Measurements from ENCODE around the gene ZNF865. TPM values are rescaled to one million over a fixed set of nuclear protein-coding genes. Genes with fewer than 3 reads are reported as not detected.

Gene ZNF865
- total RNA-seq, 1 donor from 2014 or later = 18.4 TPM

DNA sequence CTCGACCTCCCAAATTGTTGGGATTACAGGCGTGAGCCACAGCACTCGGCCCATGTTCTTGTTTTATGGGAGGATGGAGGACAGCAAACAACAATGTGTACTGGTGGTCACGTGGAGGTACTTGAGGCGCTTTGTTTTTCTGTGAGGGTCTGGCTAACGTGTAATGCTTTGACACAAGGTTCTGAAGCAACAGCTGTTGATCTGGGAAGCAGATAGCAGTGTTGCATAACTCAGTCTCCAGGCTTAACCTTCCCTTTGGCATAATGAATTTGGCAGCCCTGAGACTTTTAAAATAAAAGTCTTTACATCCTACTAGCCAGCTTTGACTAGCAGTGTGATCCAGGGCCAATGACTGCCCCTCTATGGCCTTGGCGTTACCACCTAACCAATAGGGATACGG lies 28.4 kb downstream of the ZNF865 start:
- no peak for ATAC-seq
- Histone ChIP-seq H3K4me3 (no peak overlapping the region), H3K36me3 (no peaks in the 10 kb centered on the region), H3K27ac (peak overlapping the region; percentile 100), H3K27me3 (no peaks in the 10 kb centered on the region), H3K4me1 (peaks cover 39% of the 10 kb centered on the region), H3K9me3 (no peaks in the 10 kb centered on the region)
- TF ChIP-seq, protein P1, sequence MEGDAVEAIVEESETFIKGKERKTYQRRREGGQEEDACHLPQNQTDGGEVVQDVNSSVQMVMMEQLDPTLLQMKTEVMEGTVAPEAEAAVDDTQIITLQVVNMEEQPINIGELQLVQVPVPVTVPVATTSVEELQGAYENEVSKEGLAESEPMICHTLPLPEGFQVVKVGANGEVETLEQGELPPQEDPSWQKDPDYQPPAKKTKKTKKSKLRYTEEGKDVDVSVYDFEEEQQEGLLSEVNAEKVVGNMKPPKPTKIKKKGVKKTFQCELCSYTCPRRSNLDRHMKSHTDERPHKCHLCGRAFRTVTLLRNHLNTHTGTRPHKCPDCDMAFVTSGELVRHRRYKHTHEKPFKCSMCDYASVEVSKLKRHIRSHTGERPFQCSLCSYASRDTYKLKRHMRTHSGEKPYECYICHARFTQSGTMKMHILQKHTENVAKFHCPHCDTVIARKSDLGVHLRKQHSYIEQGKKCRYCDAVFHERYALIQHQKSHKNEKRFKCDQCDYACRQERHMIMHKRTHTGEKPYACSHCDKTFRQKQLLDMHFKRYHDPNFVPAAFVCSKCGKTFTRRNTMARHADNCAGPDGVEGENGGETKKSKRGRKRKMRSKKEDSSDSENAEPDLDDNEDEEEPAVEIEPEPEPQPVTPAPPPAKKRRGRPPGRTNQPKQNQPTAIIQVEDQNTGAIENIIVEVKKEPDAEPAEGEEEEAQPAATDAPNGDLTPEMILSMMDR (IDR thresholded peaks at IDR 0.05) = no peak
- DNase-seq = no peak
- intact Hi-C loops (cut with DNase I) = no loop called here

DNA sequence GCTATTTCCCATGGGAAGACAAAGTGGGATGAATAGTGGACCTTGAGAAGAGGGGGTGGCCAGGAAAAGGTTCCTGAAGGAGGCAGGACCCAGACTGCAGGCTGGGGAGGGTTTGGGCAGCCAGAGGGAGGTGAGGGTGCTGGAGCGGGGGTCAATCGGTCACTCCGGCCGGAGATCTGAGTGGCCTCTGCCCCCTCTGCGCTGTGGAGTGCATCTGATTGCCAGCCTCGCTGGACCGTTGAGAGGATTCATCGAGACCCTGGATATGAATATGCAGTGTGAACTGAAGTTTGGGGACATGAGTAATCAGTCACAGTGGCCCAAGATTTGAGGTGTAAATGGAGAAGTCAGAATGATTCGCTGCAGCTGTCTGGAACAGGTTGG lies 29.9 kb downstream of the ZNF865 start:
- ATAC-seq (no peak), DNase-seq (peak; percentile 64)
- H3K4me3 ChIP-seq = peak overlapping the region; percentile 94
- no peaks in the 10 kb centered on the region for H3K9me3 ChIP-seq
- peak overlapping the region; percentile 100 for H3K27ac ChIP-seq
- H3K36me3 ChIP-seq = no peaks in the 10 kb centered on the region
- H3K4me1 ChIP-seq = peaks cover 54% of the 10 kb centered on the region
- intact Hi-C loops (cut with DNase I) = no loop called here
- no peaks in the 10 kb centered on the region for H3K27me3 ChIP-seq
- TF ChIP-seq, protein P1 (IDR thresholded peaks at IDR 0.05) = no peak

DNA sequence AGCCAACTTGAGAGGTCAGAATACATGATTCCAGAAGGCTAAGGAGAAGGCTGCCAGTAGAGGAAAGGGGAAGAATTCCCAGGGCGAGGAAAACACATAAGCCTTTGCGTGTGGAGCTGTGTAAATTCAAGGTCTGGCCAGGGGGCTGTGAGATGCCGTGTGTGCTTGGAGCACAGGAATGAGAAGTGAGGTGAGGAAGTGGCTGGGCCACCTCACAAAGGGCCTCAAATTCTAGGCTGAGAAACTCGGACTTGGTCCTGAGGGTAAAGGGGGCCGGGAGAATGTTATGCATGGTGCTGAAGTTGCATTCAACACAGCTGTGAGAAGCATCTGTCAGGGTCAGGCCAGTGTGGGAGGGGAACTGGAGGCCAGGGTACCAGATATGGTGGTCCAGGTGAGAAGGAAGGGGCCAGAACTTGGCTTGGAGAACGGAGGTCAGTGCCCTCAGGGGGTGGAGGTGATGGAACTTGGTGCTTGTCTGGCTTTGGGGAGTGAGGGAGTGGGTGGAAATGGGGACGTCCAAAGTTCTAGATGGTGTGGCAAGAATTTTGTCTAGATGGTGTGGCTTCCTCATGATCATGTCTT lies 30.5 kb downstream of the ZNF865 start:
- TF ChIP-seq, protein P1 (IDR thresholded peaks at IDR 0.05) = no peak
- no peaks in the 10 kb centered on the region for H3K9me3 ChIP-seq
- H3K4me1 ChIP-seq = peaks cover 57% of the 10 kb centered on the region
- ATAC-seq = no peak
- no peak for DNase-seq
- H3K27me3 ChIP-seq = no peaks in the 10 kb centered on the region
- intact Hi-C loops (cut with DNase I) = no loop called here
- peak overlapping the region; percentile 94 for H3K4me3 ChIP-seq
- H3K36me3 ChIP-seq = no peaks in the 10 kb centered on the region
- H3K27ac ChIP-seq = peak overlapping the region; percentile 100

DNA sequence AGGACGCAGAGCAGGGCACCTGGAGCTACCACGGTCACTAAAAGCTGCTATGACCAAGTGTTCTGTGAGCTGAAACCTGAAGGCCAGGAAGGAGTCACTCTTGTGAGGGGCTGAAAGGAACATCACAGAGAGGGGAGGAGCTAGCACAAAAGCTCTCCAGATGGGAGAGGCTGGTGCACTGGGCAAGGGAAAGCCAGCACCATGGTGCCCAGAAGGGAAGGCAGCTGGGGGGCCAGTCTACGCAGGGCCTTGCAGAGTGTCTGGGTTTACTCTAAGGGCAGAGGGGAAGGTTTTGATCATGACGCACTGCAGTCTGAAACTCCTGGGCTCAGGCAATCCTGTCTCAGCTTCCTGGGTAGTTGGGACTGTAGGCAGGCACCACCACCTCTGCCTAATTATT lies 31.3 kb downstream of the ZNF865 start:
- intact Hi-C loops (cut with DNase I) = no loop called here
- no peak for DNase-seq
- no peak for ATAC-seq
- Histone ChIP-seq H3K36me3 (no peaks in the 10 kb centered on the region), H3K9me3 (no peaks in the 10 kb centered on the region), H3K4me1 (peaks cover 54% of the 10 kb centered on the region), H3K27me3 (no peaks in the 10 kb centered on the region), H3K4me3 (peak overlapping the region; percentile 94), H3K27ac (no peak overlapping the region)
- TF ChIP-seq, protein P1 (IDR thresholded peaks at IDR 0.05) = no peak

DNA sequence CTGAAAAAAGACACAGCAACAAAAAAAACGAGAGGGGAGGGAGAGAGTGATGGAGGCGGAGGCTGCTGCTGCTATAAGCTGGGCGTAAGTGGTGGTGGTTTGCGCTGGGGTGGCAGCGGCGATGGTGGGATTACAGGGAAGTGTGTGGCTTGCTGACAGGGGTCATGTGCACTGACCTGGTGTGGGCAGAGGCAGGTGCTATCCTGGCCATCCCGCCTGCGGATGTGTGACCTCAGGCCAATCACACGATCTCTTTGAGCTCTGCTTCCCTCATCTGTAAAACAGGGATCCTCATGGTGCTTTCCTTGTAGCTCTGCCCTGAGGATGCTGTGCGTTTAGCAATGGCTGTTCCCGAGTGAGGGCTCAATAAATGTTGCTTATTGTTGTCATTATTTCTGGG lies 32.1 kb downstream of the ZNF865 start:
- no peaks in the 10 kb centered on the region for H3K36me3 ChIP-seq
- TF ChIP-seq, protein P1 (IDR thresholded peaks at IDR 0.05) = no peak
- H3K27ac ChIP-seq = no peak overlapping the region
- H3K9me3 ChIP-seq = no peaks in the 10 kb centered on the region
- no peak for ATAC-seq
- H3K4me3 ChIP-seq = no peak overlapping the region
- no peak for DNase-seq
- H3K27me3 ChIP-seq = no peaks in the 10 kb centered on the region
- intact Hi-C loops (cut with DNase I) = no loop called here
- H3K4me1 ChIP-seq = peaks cover 57% of the 10 kb centered on the region

DNA sequence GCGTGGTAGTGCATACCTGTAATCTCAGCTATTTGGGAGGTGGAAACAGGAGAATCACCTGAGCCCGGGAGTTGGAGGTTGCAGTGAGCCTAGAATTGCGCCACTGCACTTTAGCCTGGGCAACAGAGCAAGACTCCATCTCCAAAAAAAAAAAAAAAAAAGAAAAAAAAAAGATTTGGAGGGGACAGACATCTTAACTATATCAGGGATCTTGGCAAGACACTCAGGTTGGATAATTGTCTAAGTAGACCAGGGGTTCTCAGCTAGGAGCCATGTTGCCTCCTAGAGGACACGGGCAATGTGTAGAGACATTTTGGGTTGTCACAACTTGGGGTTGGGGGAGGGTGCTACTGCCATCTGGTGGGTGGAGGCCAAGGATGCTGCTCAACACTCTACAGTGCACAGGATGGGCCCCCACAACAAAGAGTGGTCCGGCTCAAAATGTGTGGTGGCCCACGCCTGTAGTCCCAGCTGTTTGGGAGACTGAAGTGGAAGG lies 33.5 kb downstream of the ZNF865 start:
- intact Hi-C loops (cut with DNase I) = no loop called here
- H3K4me3 ChIP-seq = no peak overlapping the region
- H3K27me3 ChIP-seq = no peaks in the 10 kb centered on the region
- no peaks in the 10 kb centered on the region for H3K36me3 ChIP-seq
- no peak overlapping the region for H3K27ac ChIP-seq
- ATAC-seq = no peak
- TF ChIP-seq, protein P1 (IDR thresholded peaks at IDR 0.05) = peak; percentile 43
- H3K4me1 ChIP-seq = peaks cover 62% of the 10 kb centered on the region
- peak; percentile 70 for DNase-seq
- H3K9me3 ChIP-seq = no peaks in the 10 kb centered on the region

Data from upper lobe of right lung (tissue), 1 donor.